OCI-LY7 (cell line): ENCODE data around the gene TAF10.

Experiments
- EZH2phosphoT487 ChIP-seq: fragments of 200-600 bp; sonication (generic); IDR thresholded peaks from 2 replicates; pipeline ENCODE4 v1.6.1; 2018; ENCODE audit warnings: low read depth, borderline replicate concordance, mild to moderate bottlenecking, mixed run types, antibody characterized with exemption, low read length, moderate library complexity, mixed read lengths
- TF ChIP-seq, protein P1 (sequence below): fragments of 200-600 bp; sonication (generic); conservative IDR thresholded peaks from 2 replicates; pipeline ENCODE4 v1.5.1; 2014; ENCODE audit warnings: mild to moderate bottlenecking, antibody characterized with exemption, low read length, moderate library complexity, mixed read lengths

DNA sequence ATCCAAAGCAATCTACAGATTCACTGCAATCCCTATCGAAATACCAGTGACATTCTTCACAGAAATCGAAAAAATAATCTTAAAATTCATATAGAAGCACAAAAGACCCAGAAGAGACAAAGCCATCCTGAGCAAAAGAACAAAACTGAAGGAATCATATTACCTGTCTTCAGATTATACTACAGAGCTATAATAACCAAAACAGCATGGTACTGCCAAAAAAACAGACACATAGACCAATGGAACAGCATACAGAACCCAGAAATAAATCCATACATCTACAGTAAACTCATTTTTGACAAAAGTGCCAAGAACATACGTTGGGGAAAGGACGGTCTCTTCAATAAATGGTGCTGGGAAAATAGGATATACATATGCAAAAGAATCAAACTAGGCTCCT lies 27.5 kb downstream of the TAF10 start:
- TF ChIP-seq, protein P1, sequence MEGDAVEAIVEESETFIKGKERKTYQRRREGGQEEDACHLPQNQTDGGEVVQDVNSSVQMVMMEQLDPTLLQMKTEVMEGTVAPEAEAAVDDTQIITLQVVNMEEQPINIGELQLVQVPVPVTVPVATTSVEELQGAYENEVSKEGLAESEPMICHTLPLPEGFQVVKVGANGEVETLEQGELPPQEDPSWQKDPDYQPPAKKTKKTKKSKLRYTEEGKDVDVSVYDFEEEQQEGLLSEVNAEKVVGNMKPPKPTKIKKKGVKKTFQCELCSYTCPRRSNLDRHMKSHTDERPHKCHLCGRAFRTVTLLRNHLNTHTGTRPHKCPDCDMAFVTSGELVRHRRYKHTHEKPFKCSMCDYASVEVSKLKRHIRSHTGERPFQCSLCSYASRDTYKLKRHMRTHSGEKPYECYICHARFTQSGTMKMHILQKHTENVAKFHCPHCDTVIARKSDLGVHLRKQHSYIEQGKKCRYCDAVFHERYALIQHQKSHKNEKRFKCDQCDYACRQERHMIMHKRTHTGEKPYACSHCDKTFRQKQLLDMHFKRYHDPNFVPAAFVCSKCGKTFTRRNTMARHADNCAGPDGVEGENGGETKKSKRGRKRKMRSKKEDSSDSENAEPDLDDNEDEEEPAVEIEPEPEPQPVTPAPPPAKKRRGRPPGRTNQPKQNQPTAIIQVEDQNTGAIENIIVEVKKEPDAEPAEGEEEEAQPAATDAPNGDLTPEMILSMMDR = no peak
- TF ChIP-seq EZH2phosphoT487 = no peak
